Testis (tissue), 2 donors: ENCODE results near the gene DKK3.

Experiments used
- CTCF ChIP-seq, 3 experiments: fragments of 450-650 bp in 2 of 3; fragments of 200-600 bp in 1 of 3; sonication (generic) in 1 of 3; IDR thresholded peaks; one replicate each; pipeline ENCODE4 v1.5.1; 2016 to 2019; ENCODE audit warnings: antibody characterized with exemption in 3 of 3, mild to moderate bottlenecking in 2 of 3, moderate library complexity in 1 of 3
- POLR2A ChIP-seq: fragments of 450-650 bp; IDR thresholded peaks from one replicate; pipeline ENCODE4 v1.6.1; 2017; ENCODE audit warnings: antibody characterized with exemption, mild to moderate bottlenecking, moderate library complexity

GRCh38 chr11:11987503-11988022 lies 20.9 kb downstream of the DKK3 start:
- TF ChIP-seq POLR2A, result no peak
- peak in 1 of 3 experiments; percentile 38 for TF ChIP-seq CTCF (IDR thresholded peaks at IDR 0.05)
